Neural cell (in vitro differentiated cells): ENCODE results near the gene ZNF536. TPM values are rescaled to one million over a fixed set of nuclear protein-coding genes. Genes with fewer than 3 reads are reported as not detected.

Experiments used
- H2AFZ ChIP-seq: fragments of 200-600, 300-800 bp; sonication (generic), shearing (Covaris generic); 2 replicates; pipeline ENCODE4 v1.6.0; 2014; ENCODE audit warnings: low read depth, mild to moderate bottlenecking, antibody characterized with exemption, low read length, moderate library complexity
- H3F3A ChIP-seq: fragments of 200-600 bp; shearing (Covaris generic); 2 replicates; pipeline ENCODE4 v1.6.1; 2016; ENCODE audit warnings: mild to moderate bottlenecking, moderate library complexity, mixed read lengths, antibody characterized with exemption, low read length; ENCODE audit not compliant: insufficient read depth, poor library complexity, severe bottlenecking
- H3K27ac ChIP-seq: fragments of 200-600, 300-800 bp; sonication (generic), shearing (Covaris generic); 2 replicates; pipeline ENCODE4 v1.5.1; 2014; ENCODE audit warnings: mild to moderate bottlenecking, low read length, moderate library complexity
- H3K27me3 ChIP-seq: fragments of 300-800, 200-600 bp; sonication (generic), shearing (Covaris generic); 2 replicates; pipeline ENCODE4 v1.6.0; 2014; ENCODE audit warnings: mild to moderate bottlenecking, low read depth, low read length, moderate library complexity; ENCODE audit not compliant: insufficient read depth
- H3K36me3 ChIP-seq: fragments of 300-800, 200-600 bp; sonication (generic), shearing (Covaris generic); 2 replicates; pipeline ENCODE4 v1.5.1; 2014; ENCODE audit warnings: mild to moderate bottlenecking, antibody characterized with exemption, low read length, moderate library complexity; ENCODE audit not compliant: insufficient read depth
- H3K4me2 ChIP-seq: fragments of 300-800, 200-600 bp; sonication (generic), shearing (Covaris generic); 2 replicates; pipeline ENCODE4 v1.6.0; 2014; ENCODE audit warnings: mild to moderate bottlenecking, low read length
- H3K4me3 ChIP-seq: fragments of 300-800, 200-600 bp; sonication (generic), shearing (Covaris generic); 2 replicates; pipeline ENCODE4 v1.5.1; 2014; ENCODE audit warnings: mild to moderate bottlenecking, low read length, moderate library complexity
- H3K79me2 ChIP-seq: fragments of 200-600 bp; shearing (Covaris generic); replicated peaks from 2 replicates; pipeline ENCODE4 v1.6.0; 2014; ENCODE audit warnings: mild to moderate bottlenecking, low read length, moderate library complexity; ENCODE audit not compliant: insufficient read depth
- H3K9ac ChIP-seq: fragments of 300-800, 200-600 bp; sonication (generic), shearing (Covaris generic); 2 replicates; pipeline ENCODE4 v1.6.1; 2016; ENCODE audit warnings: mild to moderate bottlenecking, low read length, mixed read lengths
- H3K9me2 ChIP-seq: fragments of 200-600 bp; shearing (Covaris generic); 2 replicates; pipeline ENCODE4 v1.6.1; 2016; ENCODE audit warnings: mild to moderate bottlenecking, low read length, mixed read lengths; ENCODE audit not compliant: insufficient read depth
- H3K9me3 ChIP-seq: fragments of 200-600, 300-800 bp; sonication (generic), shearing (Covaris generic); 2 replicates; pipeline ENCODE4 v1.6.1; 2016; ENCODE audit warnings: mild to moderate bottlenecking, mixed run types, low read length, moderate library complexity, mixed read lengths
- H4K20me1 ChIP-seq: fragments of 200-600 bp; shearing (Covaris generic); 2 replicates; pipeline ENCODE4 v1.6.1; 2016; ENCODE audit warnings: mild to moderate bottlenecking, mixed run types; ENCODE audit not compliant: insufficient read depth
- CTCF ChIP-seq: fragments of 450-650 bp; IDR thresholded peaks from 2 replicates; pipeline ENCODE4 v1.5.1; 2014; ENCODE audit warnings: antibody characterized with exemption, mild to moderate bottlenecking, moderate library complexity; ENCODE audit not compliant: poor library complexity, severe bottlenecking
- EP300 ChIP-seq: fragments of 450-650 bp; conservative IDR thresholded peaks from 2 replicates; pipeline ENCODE4 v1.6.1; 2014; ENCODE audit warnings: antibody characterized with exemption, mild to moderate bottlenecking, moderate library complexity; ENCODE audit not compliant: poor library complexity, severe bottlenecking
- EZH2 ChIP-seq: fragments of 200-600, 300-800 bp; shearing (Covaris generic), sonication (generic); IDR thresholded peaks from 2 replicates; pipeline ENCODE4 v1.6.1; 2014; ENCODE audit warnings: antibody characterized with exemption, low read length, borderline replicate concordance, mild to moderate bottlenecking; ENCODE audit not compliant: insufficient read depth, poor library complexity, severe bottlenecking
- MXI1 ChIP-seq: fragments of 450-650 bp; conservative IDR thresholded peaks from 2 replicates; pipeline ENCODE4 v1.6.1; 2014; ENCODE audit warnings: antibody characterized with exemption, mild to moderate bottlenecking; ENCODE audit not compliant: poor library complexity, severe bottlenecking
- POLR2AphosphoS5 ChIP-seq: IDR thresholded peaks from 2 replicates; pipeline ENCODE4 v1.6.1; 2012
- RAD21 ChIP-seq: fragments of 450-650 bp; conservative IDR thresholded peaks from 2 replicates; pipeline ENCODE4 v1.6.1; 2014; ENCODE audit warnings: antibody characterized with exemption, mild to moderate bottlenecking, moderate library complexity
- REST ChIP-seq: IDR thresholded peaks from 2 replicates; pipeline ENCODE4 v1.6.1; 2012; ENCODE audit warnings: borderline replicate concordance
- SMC3 ChIP-seq: fragments of 450-650 bp; conservative IDR thresholded peaks from 2 replicates; pipeline ENCODE4 v1.6.1; 2014; ENCODE audit warnings: antibody characterized with exemption, mild to moderate bottlenecking, moderate library complexity; ENCODE audit not compliant: poor library complexity
- TAF1 ChIP-seq: IDR thresholded peaks from 2 replicates; pipeline ENCODE4 v1.6.1; 2012; ENCODE audit warnings: low read depth
- polyA plus RNA-seq: library from polyadenylated mRNA; depleted of rRNA; stranded (reverse); fragments of >200 nt; gene quantifications from 2 replicates; pipeline ENCODE4 v1.2.3, GENCODE V29; 2014

ZNF536 gene
- polyA plus RNA-seq, 1 donor from 2014 or later, result 13.9 TPM

GRCh38 chr19:30529876-30530275 lies 157.7 kb downstream of the ZNF536 start:
- Histone ChIP-seq H3K36me3 (no peaks in the 10 kb centered on the region), H3K4me2 (no peak overlapping the region), H3K9me3 (no peaks in the 10 kb centered on the region), H3K27ac (no peak overlapping the region), H3K4me3 (no peak overlapping the region), H3K9me2 (no peaks in the 10 kb centered on the region), H2AFZ (no peak overlapping the region), H3K27me3 (no peaks in the 10 kb centered on the region), H3K79me2 (no peaks in the 10 kb centered on the region), H3K9ac (no peak overlapping the region), H4K20me1 (no peaks in the 10 kb centered on the region), H3F3A (no peaks in the 10 kb centered on the region)
- no peak for TF ChIP-seq CTCF
- TF ChIP-seq POLR2AphosphoS5, result no peak
- TF ChIP-seq EP300, result no peak
- no peak for TF ChIP-seq RAD21
- TF ChIP-seq EZH2, result no peak
- TF ChIP-seq TAF1, result no peak
- no peak for TF ChIP-seq MXI1
- TF ChIP-seq SMC3, result no peak
- no peak for TF ChIP-seq REST

- H3K27ac ChIP-seq, result no peak overlapping the region
Measured at GRCh38 chr19:30530751-30531150, 158.6 kb downstream of the ZNF536 start.

More at GRCh38 chr19:30530751-30531150, 158.6 kb downstream of the ZNF536 start:
- no peak overlapping the region for H2AFZ ChIP-seq
- no peaks in the 10 kb centered on the region for H3K79me2 ChIP-seq
- no peaks in the 10 kb centered on the region for H3F3A ChIP-seq
- no peaks in the 10 kb centered on the region for H3K27me3 ChIP-seq
- H3K9ac ChIP-seq, result no peak overlapping the region
- no peaks in the 10 kb centered on the region for H3K9me2 ChIP-seq
- no peaks in the 10 kb centered on the region for H3K9me3 ChIP-seq
- no peaks in the 10 kb centered on the region for H4K20me1 ChIP-seq
- H3K36me3 ChIP-seq, result no peaks in the 10 kb centered on the region
- H3K4me3 ChIP-seq, result no peak overlapping the region
- TF ChIP-seq RAD21 (no peak), SMC3 (no peak), MXI1 (no peak), POLR2AphosphoS5 (no peak), EP300 (no peak), REST (no peak), EZH2 (no peak)
- no peak overlapping the region for H3K4me2 ChIP-seq
